HG03378 (cell line): Measurements from ENCODE around the gene TBC1D9B.

Experiments used
- ATAC-seq: cut with Tn5 transposase; IDR thresholded peaks from one replicate; pipeline ENCODE4 v1.9.1; 2021; ENCODE audit warnings: mild to moderate bottlenecking, moderate library complexity; ENCODE audit not compliant: unreplicated experiment

The TBC1D9B gene

GRCh38 chr5:179908528-179908927, 831 bp upstream of the TBC1D9B start:
- ATAC-seq: no peak

GRCh38 chr5:179906795-179907555, 722 bp downstream of the TBC1D9B start:
- no peak for ATAC-seq

- ATAC-seq: no peak
These were observed 1.4 kb downstream of the TBC1D9B start for GRCh38 chr5:179906294-179906794.

DNA sequence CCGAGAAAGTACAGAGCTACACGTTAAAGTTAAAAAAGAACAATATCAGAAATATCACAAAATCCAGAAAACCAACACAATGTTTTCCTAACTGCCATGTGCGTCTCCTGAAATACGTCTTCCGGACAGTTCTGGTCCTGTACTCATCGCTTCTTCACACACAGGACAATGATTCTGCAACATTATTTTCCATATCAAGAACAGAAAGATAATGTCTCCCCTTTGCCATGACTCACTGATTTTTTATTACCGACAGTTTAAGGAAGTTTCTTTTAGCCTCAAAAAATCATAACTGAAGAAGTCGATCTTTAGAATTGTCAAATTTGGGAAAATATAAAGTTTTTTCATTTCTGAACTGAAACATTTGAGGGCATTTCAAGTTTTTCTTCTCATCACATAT, 2.5 kb downstream of the TBC1D9B start:
- ATAC-seq: no peak

- ATAC-seq: no peak
These were observed 3.1 kb downstream of the TBC1D9B start for GRCh38 chr5:179904463-179905160.

DNA sequence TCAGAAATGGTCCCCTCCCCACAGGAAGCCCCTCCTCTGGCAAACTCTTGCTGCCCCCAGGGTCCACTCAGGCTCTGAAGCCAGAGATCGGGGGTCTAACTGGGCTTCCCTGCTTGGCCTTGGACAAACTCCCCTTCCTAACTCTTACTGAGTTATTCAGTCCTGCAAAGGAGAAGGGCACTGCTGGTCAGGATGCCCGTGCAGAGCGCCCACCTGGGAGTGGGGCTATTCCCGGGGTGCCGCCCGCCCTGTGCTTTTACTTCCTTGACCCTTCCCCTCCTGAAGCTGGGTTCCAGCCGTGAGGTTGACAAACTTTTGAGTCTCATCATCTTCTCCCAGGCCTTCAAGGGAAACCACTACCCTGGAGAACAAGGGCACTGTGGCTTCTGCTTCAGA, 4.9 kb downstream of the TBC1D9B start:
- ATAC-seq: no peak

- no peak for ATAC-seq
These were observed 5.6 kb downstream of the TBC1D9B start for GRCh38 chr5:179901915-179902762.

DNA sequence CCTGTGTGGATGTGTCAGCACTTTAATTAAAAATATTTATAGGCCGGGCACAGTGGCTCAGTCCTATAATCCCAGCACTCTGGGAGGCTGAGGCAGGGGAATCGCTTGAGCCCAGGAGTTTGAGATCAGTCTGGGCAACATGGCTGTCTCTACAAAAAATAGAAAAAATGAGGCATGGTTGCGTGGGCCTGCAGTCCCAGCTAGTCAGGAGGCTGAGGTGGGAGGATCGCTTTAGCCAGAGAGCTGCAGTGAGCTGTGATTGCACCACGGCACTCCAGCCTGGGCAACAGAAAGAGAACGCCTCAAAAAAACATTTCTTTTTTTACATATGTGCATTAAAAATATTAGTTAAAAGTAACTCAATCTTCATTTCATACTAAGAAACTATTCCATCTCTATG, 6.2 kb downstream of the TBC1D9B start:
- no peak for ATAC-seq

- no peak for ATAC-seq
These were observed 7.0 kb downstream of the TBC1D9B start for GRCh38 chr5:179900711-179901110.

- ATAC-seq: no peak
These were observed 7.5 kb downstream of the TBC1D9B start for GRCh38 chr5:179900206-179900605.

DNA sequence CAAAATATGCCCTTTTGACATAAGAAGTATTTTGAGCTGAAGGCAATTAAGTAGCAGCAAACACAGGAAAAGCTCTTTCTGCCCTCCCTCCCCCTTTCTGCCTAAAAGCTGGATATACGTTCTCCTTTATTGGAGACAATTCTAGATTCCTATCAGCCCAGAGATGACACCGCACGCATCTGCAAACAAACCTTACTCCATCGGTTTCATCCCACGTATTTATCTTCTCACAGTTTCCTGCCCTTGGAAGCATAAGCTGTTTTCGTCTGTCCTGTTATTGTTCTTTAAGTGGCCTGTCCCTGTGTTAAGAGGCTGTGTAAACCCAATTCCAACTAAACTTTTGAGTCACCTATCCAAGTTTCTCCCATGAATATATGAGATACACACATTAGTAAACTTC, 11.8 kb downstream of the TBC1D9B start:
- ATAC-seq: no peak

- ATAC-seq: no peak
These were observed 13.5 kb downstream of the TBC1D9B start for GRCh38 chr5:179893958-179894895.

DNA sequence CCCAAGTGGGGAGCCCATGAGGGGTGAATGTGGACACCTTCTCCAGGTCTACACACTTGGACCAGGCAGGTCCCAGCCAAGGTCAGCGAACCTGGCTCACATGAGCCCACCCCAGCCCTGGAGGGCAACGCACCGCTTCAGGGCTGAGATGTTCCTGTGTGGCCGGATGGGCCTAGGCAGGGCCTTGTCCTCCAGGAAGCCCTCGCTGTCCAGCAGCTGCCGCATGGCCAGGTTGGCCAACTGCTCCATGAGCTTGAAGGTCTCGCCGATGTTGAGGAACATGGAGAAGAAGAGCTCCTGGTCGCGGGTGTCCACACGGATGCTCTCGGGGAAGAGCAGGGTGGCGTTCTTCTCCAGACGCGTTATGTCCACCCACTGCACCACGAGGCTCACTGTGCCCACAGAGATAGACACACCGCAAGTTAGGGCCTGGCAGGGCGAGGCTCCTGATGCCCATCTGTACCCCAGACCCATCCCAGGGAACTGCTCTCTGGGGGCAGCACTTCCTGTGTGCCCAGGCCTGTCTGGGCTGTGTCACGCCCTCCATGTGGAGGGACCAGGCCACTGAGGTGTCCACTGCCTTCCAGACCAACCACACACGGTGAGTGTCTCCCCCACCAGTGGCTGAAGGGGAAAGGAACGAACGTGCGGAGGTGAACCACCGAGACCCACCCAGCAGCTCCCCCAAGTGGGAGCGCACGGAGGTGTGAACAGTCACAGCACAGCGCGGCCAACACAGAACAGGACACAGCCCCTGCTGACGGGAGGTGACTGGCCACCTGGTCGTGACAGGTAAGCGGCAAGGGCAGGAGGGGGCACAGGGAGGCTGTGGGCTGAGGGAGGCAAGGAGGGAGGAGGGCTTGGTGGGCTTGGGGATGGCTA, 14.4 kb downstream of the TBC1D9B start:
- ATAC-seq: no peak

- no peak for ATAC-seq
These were observed 15.4 kb downstream of the TBC1D9B start for GRCh38 chr5:179892255-179892654.

GRCh38 chr5:179890751-179891682, 16.7 kb downstream of the TBC1D9B start:
- ATAC-seq: no peak

GRCh38 chr5:179889885-179890284, 17.8 kb downstream of the TBC1D9B start:
- ATAC-seq: no peak

- no peak for ATAC-seq
These were observed 19.9 kb downstream of the TBC1D9B start for GRCh38 chr5:179887802-179888201.

GRCh38 chr5:179887095-179887494, 20.6 kb downstream of the TBC1D9B start:
- no peak for ATAC-seq
